HG03575 (cell line): ENCODE measurements around the gene HNF4A.
"Not testable (repeated sequence)": the region's sequence is repeated elsewhere in the genome, so short reads cannot be mapped to it uniquely, and the experiment has no call there.

Source experiments
- ATAC-seq: cut with Tn5 transposase; IDR thresholded peaks from one replicate; pipeline ENCODE4 v1.9.1; 2021; ENCODE audit not compliant: unreplicated experiment, insufficient number of reproducible peaks, low FRiP score; ENCODE audit errors: extremely low read depth

HNF4A gene

DNA sequence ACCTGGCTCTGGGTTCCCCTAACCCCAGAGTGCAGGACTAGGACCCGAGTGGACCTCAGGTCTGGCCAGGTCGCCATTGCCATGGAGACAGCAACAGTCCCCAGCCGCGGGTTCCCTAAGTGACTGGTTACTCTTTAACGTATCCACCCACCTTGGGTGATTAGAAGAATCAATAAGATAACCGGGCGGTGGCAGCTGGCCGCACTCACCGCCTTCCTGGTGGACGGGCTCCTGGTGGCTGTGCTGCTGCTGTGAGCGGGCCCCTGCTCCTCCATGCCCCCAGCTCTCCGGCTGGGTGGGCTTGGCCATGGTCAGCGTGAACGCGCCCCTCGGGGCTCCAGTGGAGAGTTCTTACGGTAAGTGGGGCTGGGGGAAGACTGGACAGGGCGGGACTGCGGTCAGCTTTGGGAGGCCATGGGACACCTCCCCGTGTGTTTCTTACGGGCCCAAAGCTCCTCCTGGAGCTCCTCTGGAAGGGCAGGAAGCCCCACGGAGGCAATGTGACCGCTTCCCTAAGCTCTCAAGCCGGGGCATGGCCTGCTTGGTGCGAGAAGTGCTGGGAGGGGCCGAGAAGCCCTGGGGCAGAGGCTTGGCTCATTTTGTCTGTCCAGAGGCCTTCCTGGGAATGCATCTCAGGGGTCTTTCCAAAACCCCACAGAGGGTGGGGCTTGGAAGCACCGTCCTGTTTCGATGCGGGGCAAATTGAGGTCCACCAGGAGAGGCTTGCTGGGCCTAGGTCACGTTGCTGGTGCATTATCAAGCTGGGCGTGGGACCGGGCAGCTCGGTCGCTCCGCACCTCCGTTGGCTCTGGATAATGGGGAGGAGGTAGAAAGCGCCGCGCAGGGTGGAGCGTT, at the start of gene HNF4A:
Gene HNF4A, plus strand, starts transcription at position 202 of the 855 bp plus-strand sequence. Its CDS starts 106 bp downstream, at position 308.
- ATAC-seq = no peak

DNA sequence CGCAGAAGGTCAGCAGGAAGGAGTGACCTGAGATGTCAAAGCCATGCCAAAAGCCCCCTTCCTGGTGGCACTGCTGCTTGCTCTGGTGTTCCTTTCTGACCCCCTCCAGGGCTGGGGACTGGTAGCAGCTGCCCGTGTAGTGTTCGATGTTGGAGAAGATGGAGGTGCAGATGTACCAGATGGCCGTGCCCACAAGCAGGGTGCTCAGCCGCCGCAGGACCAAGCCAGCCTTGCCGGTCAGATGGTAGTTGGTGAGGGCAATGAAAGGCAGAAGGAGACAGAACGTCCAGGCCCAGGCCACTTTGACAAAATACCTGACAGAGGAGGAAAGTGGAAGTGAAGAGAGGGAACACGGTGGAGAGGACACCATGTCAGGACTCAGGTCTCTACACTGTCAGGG, 48.6 kb upstream of the HNF4A start:
- ATAC-seq = no peak

DNA sequence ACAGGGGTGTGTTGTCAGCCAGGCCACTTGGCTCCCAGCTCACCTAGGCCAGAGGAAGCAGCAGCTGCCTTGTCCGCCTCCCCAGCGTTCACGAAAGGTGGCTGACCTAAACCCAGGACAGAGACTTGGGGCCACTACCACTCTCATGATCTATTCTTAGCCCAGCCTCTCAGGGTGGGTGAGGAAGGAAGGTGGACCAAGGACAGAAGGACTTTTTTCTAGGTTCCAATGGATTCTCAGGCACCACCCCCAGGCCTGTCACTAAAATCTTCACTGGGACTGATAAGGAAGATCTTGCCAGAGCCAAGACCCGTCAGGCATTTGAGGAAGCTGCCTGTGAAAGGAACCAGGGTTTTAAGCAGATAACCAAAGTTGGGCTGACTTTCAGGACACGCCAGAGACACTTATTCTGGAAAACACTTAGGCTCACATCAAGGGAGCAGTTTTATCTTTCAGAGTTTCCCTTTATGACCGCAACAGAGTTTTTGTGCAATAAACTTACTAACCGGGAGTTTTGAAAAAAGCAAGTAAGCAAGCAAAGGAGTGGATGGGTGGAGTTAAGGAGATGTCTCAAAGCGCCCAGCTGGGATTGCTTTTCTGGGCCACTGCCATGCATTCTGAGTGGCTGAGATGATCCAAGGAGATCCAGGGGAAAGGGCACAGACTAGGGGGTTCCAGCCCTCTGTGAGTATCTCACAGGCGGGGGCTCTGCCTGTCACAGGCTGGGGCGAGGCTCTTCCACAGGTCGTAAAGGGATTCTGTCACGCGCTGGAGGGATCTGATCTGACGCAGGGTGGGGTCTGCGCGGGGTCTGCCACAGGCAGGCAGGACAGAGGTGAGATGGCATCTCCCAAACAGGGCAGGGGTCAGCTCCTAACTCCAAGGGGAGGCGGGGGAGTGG, 45.5 kb upstream of the HNF4A start:
- ATAC-seq = no peak

DNA sequence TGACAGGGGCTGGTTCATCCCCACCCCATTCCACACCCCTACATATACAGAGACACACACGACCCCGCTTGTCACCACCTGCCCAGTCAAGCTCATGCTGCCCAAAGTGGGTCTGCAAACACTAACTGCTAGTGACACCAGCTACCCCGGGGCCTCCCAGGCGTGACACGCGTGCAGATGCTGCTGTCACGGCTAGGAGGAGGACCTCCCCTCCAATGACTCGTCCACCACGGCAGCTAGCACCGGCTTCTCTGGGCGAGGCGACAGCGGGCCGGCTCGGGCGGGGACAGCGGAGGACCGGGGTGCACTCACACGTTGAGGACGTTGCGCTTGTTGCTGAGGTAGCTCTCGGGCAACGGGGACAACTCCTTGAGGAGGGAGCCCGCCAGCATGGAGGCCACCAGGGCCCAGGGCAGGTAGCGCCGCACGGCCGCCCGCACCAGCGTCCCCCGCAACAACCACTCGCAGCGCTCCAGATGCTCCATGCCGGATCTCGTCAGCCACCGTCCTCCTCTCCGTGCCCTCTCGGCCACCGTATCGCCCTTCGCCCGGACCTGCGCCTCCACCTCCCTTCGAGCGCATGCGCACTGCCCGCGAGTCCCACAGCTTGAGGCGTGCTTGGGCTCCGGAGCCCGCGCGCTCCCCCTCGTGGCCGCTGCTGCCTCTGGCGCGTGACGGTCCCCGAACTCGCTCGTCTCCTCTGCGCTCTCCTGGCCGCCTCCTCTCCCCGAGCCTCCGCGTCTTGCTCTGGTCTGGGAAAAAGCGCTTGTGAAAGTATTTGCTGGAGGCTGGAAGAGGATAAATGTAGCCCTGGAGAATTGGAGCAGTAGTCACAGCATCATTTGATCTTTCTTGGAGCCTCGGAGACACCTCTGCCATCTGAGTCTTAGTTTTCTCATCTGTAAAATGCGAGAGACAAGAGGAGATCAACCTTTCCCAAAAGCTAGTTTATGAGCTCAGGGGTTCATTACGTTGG, 44.5 kb upstream of the HNF4A start, which contains the start of gene FITM2:
Gene FITM2, minus strand, starts transcription at position 539 of the 976 bp plus-strand sequence. Its CDS starts 54 bp downstream, at position 485.
- no peak for ATAC-seq

DNA sequence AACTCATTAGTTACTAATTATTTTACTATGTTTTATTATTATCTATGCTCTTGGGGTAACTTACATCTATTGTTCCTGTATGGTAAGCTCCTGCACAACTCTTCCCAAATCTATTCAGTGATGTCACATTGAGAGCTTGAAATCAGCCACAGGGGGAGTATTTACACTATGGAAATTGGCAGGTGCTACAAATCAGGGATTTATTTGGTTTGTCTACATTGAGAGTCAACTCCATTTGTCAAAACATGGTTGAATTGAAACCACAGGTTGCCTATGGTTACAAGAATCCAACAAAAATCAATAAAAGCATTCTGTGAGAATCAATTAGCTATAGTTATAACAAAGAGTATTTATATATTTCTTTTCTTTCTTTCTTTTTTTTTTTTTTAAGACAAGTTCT, 40.6 kb upstream of the HNF4A start:
- no peak for ATAC-seq

DNA sequence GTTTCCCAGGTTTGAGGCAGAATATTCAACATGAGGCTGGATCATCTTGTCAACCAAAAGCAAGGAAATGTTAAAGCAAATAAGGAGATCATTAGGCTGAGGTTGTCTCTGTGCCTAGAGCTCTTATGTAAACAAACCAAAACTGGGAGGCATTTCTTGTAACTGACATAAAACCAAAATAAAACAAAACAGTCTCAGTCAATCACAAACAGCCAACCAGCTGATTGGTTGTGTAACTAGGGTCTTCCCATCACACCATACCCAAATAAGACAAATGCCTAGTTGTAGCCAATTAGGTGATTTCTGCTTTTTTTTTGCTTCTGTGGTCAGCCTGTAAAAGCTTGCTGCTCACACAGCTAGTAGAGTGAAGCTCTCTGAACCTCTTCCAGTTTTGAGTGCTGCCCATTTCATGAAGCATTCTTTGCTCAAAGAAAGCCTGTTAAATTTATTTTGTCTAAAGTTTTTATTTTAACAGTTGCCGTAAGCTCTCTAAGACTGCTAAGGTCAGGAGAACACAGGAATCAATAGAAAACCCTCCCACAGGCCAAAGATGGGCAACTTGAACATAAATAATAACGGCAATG, 35.6 kb upstream of the HNF4A start:
- no peak for ATAC-seq

DNA sequence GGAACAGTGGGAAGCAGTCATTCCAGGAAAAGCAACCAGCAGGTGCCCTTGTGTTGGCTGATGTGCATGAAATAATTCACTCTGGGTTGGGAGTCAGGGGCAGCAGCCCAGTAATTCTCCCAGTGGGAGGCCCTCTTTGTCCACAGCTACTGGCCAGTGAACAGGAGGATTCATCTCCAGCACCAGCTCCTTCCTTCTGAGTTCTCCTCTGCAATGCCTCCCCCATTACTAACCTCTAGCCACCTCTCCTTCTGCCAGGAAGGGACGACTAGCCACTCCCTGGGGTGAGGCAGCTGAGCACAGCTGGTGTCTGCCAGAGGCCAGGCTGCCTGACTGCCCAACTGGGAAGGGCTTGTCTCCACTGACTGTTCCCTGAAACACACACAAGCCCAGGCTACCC, 31.2 kb upstream of the HNF4A start:
- no peak for ATAC-seq

DNA sequence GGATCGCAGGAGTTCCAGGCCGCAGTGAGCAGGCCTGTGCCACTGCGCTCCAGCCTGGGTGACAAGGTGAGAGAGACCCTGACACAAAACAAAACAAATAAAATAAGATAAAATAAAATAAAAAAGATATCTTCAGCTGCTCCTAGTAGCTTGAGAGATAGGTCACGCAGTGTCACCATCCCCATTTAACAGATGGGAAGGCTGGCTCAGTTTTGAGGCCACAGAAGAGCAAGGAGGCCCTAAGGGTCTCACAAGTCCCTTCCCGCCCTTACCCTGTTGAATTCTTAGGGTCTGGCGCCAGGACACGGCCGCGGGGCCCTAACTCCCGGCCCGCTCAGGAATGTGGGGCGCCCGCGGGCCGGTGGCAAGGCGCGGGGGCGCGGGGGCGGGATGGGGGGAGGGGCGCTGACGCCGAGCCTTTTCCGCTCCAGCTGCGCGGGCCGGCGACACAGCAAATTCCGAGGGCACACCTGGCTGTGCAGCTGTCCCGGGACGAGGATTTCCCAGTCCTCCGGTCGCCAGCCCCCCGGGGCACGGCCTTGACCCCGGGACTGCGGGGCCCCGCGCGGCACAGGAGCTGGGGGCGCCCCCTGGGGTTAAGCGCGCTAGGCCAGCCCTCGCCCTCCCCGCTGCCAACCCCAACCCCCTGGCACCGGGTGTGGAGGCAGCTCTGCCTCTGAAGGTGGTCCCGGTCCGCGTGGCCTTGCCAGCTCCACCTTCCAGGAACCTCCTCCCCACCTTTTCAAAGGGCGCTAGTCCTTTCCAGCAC, 28.9 kb upstream of the HNF4A start:
- ATAC-seq = no peak

DNA sequence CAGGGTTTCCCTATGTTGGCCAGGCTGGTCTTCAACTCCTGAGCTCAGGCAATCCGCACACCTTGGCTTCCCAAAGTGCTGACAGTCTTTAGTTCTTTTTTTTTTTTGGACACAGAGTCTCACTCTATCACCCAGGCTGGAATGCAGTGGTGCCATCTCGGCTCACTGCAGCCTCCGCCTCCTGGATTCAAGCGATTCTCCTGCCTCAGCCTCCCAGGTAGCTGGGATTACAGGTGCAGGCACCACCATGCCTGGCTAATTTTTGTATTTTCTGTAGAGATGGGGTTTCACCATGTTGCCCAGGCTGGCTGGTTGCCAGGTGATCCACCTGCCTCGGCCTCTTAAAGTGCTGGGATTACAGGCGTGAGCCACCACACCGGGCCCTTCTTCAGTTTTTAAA, 27.8 kb upstream of the HNF4A start:
- not testable (repeated sequence) for ATAC-seq

DNA sequence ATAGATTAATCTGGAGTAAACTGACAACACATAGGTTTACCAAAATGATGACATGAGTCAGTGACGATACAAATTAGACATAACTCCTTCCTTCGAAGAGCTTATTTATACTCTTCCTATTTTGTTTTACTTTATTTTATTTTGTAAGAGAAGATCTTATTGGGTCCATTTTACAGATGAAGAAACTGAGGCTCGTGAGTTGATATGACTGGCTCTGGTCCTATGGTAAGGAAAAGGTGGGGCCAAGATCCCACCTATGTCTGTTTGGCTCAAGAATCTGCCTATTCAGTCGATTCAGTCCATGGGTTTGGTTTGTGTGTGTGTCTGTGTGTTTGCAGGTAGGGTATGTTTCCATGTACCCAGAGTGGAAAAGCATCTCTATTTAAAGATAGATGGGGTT, 27.1 kb upstream of the HNF4A start:
- no peak for ATAC-seq

DNA sequence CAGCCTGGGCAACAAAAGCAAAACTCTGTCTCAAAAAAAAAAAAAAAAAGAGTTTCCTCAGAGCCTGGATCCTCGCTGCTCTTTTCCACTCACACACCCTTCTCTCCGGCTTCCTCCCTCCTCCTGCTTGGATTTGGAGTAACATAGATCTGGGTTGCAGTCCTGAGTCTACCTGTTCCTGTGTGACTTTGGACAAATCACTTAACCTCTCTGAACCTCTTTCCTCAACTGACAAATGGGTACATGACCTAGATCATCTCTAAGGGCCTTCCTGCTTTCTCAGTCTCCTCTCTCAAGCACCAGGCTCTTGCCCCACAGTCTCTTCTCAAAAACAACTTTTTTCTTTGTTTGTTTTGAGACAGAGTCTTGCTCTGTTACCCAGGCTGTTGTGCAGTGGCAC, 24.3 kb upstream of the HNF4A start:
- ATAC-seq = no peak

DNA sequence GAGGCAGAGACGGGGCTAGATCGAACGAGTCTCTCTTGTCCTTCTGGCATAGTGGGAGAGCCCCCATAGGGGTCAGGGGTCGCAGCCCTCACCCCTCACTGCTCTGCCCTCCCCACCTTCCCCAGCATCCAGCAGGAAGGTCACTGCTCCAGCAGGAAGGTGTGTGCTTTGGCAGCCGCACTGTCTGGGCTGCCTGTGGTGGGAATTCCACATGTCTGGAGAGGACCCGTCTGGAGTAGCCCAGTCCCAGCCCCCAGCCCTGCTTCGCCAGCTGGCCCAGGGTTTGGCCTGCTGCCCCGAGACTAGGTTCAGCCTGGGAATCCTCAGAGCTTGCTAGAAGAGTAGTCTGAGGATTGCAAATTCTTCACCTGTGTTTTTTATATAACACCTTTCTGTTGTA, 21.2 kb upstream of the HNF4A start:
- no peak for ATAC-seq

DNA sequence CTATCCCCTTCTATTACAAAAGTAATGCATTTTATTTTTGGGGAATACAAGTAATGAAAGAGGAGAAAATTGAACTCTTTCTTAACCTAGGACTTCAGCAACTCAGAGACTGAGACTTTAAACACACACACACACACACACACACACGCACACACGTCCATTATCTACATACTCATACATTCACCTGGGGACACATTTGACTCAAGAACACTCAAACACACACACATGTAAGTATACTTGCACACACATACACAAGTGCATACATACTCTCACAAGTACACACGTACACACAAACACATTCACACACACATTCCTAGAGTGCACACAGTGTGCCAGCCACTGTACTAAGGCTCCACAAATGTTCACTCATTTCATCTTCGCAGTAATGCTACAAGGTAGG, 20.8 kb upstream of the HNF4A start:
- ATAC-seq = no peak

DNA sequence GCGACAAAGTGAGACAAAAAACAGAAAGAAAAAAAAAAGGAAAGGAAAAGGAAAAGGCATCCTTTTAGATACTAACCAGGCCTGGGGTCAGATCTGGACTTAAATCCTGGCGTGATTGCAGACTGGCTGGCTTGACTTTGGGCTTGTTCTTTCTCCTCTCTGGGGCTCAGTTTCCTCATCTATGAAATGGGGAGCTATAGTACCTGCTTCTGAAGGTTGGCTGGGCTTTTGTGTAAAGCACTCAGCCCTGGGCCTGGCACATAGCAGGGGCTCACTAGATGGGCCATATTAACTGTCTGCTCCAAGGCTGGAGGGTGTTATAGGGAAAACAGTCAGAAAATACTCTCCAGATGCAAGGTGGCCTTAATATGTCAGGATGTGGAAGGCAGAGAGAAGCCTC, 19.8 kb upstream of the HNF4A start:
- no peak for ATAC-seq

DNA sequence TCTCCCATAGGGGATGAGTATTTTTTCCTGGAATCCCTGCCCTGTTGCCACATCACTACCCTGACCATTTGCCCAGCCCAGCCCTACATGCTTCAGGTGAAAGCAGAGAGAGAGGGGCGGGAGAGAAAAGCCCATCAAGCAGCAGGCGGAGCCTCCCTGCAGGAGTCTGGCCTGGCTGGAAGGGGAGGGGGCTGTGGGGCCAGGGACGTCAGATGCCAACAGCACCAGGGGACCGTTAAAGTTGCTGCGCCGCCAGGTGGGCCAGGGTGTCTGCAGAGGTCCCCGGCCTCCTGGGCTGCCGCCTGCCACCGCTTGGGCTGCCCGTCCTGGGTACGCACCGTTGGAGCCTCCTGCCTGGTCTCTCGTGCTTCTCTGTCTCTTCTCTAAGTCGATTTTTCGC, 19.4 kb upstream of the HNF4A start:
- no peak for ATAC-seq

DNA sequence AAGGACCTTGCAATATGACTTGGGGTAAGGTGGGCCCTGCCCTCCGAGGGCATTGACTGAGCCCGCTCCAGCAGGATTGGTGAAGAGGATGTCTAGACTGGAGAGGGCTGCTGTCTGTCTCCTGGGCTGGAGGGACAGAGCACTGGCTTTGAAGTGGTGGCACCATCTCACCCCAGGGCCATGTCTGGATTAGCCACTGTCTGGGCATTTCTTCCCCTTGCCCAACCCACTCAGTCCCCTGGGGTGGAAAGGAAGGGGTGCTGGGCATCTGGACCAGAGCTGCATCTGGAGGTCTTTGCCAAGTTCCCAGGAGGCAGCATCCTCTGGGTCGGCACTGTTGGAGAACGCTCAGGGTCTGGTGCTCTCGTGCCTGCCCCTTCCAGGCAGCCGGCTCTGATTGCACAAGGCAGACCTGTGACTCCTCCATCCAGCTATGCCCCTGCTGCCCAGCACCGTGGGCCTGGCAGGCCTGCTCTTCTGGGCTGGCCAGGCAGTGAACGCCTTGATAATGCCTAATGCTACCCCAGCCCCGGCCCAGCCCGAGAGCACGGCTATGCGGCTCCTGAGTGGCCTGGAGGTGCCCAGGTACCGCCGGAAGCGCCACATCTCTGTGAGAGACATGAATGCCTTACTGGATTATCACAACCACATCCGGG, 18.6 kb upstream of the HNF4A start, which contains the start of gene R3HDML:
Gene R3HDML, plus strand, starts transcription at position 319 of the 656 bp plus-strand sequence. Its CDS starts 115 bp downstream, at position 434.
- no peak for ATAC-seq

DNA sequence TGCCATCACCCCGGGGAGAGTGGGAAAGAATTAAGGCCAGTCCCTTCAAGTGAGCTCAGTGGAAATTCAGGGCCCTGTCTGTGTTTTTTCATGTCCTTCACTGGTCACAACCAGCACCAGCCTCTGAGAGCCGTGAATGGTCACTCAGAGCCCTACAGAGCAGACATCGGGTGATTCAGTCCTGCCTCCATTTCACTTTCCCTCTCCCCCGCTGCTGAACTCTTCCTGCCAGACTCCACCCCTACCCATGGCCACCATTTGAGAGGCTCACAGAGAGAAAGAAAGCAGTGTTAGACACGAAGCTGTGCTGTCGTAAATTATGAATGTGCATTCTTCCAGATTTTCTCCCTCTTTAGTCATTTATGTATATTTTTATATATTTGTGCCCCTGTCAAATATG, 13.3 kb upstream of the HNF4A start:
- ATAC-seq = no peak
